Loucy (cell line): ENCODE results near the gene AKT1.
A peak's percentile ranks its signal among the peaks of the same experiment; 100 is the strongest.

Experiments used
- H2AFZ ChIP-seq: fragments of 200-600 bp; sonication (generic); 2 replicates; pipeline ENCODE4 v1.6.0; 2016; ENCODE audit warnings: antibody characterized with exemption, mild to moderate bottlenecking, low read length, moderate library complexity
- H3F3A ChIP-seq: fragments of 200-600 bp; 2 replicates; pipeline ENCODE4 v1.6.0; 2016; ENCODE audit warnings: antibody characterized with exemption, low read depth, mild to moderate bottlenecking
- H3K27me3 ChIP-seq: fragments of 200-600 bp; sonication (generic); 2 replicates; pipeline ENCODE4 v1.6.1; 2014; ENCODE audit warnings: low read length, mild to moderate bottlenecking; ENCODE audit not compliant: insufficient read depth, poor library complexity, severe bottlenecking
- H3K36me3 ChIP-seq: fragments of 200-600 bp; sonication (generic); 2 replicates; pipeline ENCODE4 v1.6.1; 2016; ENCODE audit warnings: low read length; ENCODE audit not compliant: insufficient read depth
- H3K4me1 ChIP-seq: fragments of 200-600 bp; sonication (generic); 2 replicates; pipeline ENCODE4 v1.5.1; 2014; ENCODE audit warnings: low read length, mild to moderate bottlenecking; ENCODE audit not compliant: insufficient read depth, poor library complexity, severe bottlenecking
- H3K4me2 ChIP-seq: fragments of 200-600 bp; sonication (generic); 2 replicates; pipeline ENCODE4 v1.6.0; 2014; ENCODE audit warnings: antibody characterized with exemption, low read length, low read depth, mild to moderate bottlenecking; ENCODE audit not compliant: poor library complexity, severe bottlenecking
- H3K4me3 ChIP-seq: fragments of 200-600 bp; sonication (generic); 2 replicates; pipeline ENCODE4 v1.5.1; 2014; ENCODE audit warnings: low read length, mild to moderate bottlenecking, mixed read lengths; ENCODE audit not compliant: poor library complexity, severe bottlenecking
- H3K79me2 ChIP-seq: fragments of 200-600 bp; sonication (generic); 2 replicates; pipeline ENCODE4 v1.6.1; 2014; ENCODE audit warnings: low read length; ENCODE audit not compliant: insufficient read depth
- H3K9ac ChIP-seq: fragments of 200-600 bp; sonication (generic); 2 replicates; pipeline ENCODE4 v1.6.0; 2014; ENCODE audit warnings: mild to moderate bottlenecking, low read depth, low read length, moderate library complexity; ENCODE audit not compliant: poor library complexity, severe bottlenecking
- H3K9me2 ChIP-seq: fragments of 200-600 bp; sonication (generic); replicated peaks from 2 replicates; pipeline ENCODE4 v1.6.1; 2016; ENCODE audit warnings: low read depth, low read length, mixed read lengths
- H3K9me3 ChIP-seq: fragments of 200-600 bp; sonication (generic); 2 replicates; pipeline ENCODE4 v1.6.1; 2014; ENCODE audit warnings: mild to moderate bottlenecking, antibody characterized with exemption, low read length, low read depth; ENCODE audit not compliant: insufficient read depth
- H4K20me1 ChIP-seq: fragments of 200-600 bp; sonication (generic); 2 replicates; pipeline ENCODE4 v1.6.0; 2014; ENCODE audit warnings: antibody characterized with exemption, low read length, mild to moderate bottlenecking; ENCODE audit not compliant: insufficient read depth, poor library complexity, severe bottlenecking
- CTCF ChIP-seq: fragments of 200-600 bp; sonication (generic); conservative IDR thresholded peaks from 2 replicates; pipeline ENCODE4 v1.5.1; 2014; ENCODE audit warnings: mild to moderate bottlenecking, antibody characterized with exemption, low read length
- EZH2phosphoT487 ChIP-seq: fragments of 200-600 bp; IDR thresholded peaks from 2 replicates; pipeline ENCODE4 v1.6.1; 2018; ENCODE audit warnings: antibody characterized with exemption, mild to moderate bottlenecking, moderate library complexity, borderline replicate concordance

AKT1 gene

GRCh38 chr14:104830781-104831180 is 35.2 kb upstream of the AKT1 start:
- H3K4me2 ChIP-seq: no peak overlapping the region
- no peaks in the 10 kb centered on the region for H3K9me2 ChIP-seq
- no peaks in the 10 kb centered on the region for H3F3A ChIP-seq
- no peak overlapping the region for H3K9ac ChIP-seq
- H3K79me2 ChIP-seq: no peaks in the 10 kb centered on the region
- no peaks in the 10 kb centered on the region for H3K27me3 ChIP-seq
- no peaks in the 10 kb centered on the region for H4K20me1 ChIP-seq
- no peak overlapping the region for H2AFZ ChIP-seq
- peaks cover 8% of the 10 kb centered on the region for H3K4me1 ChIP-seq
- TF ChIP-seq EZH2phosphoT487 (no peak), CTCF (no peak)
- no peak overlapping the region for H3K4me3 ChIP-seq
- no peaks in the 10 kb centered on the region for H3K9me3 ChIP-seq
- no peaks in the 10 kb centered on the region for H3K36me3 ChIP-seq

GRCh38 chr14:104827177-104828055 is 31.9 kb upstream of the AKT1 start:
- Histone ChIP-seq H3K9me3 (no peaks in the 10 kb centered on the region), H3K4me3 (peak overlapping the region; percentile 47), H3K27me3 (no peaks in the 10 kb centered on the region), H3K4me1 (peaks cover 8% of the 10 kb centered on the region), H3F3A (no peaks in the 10 kb centered on the region), H2AFZ (peak overlapping the region; percentile 69), H3K9me2 (no peaks in the 10 kb centered on the region), H3K4me2 (peak overlapping the region; percentile 58), H3K9ac (no peak overlapping the region), H4K20me1 (no peaks in the 10 kb centered on the region), H3K79me2 (no peaks in the 10 kb centered on the region), H3K36me3 (no peaks in the 10 kb centered on the region)
- TF ChIP-seq CTCF: peak; percentile 56
- TF ChIP-seq EZH2phosphoT487: no peak

DNA sequence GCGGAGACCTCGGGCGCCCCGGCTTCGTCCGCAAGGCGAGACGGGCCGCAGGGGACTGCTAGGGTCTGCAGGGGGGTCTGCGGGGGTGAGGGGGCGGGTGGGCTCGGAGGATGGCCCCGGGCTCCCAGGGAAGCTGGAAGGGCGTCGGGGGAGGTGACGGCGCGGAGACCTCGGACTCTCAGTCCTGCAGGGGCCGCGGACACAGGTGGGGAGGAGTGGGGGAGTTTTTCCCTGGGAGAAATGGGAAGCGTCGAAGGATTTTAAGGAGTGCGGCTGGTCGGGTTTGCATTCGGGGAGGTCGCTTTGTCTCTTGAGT is 31.3 kb upstream of the AKT1 start:
- H3K27me3 ChIP-seq: no peaks in the 10 kb centered on the region
- no peaks in the 10 kb centered on the region for H3K9me3 ChIP-seq
- H3K9ac ChIP-seq: no peak overlapping the region
- H3K9me2 ChIP-seq: no peaks in the 10 kb centered on the region
- peak overlapping the region; percentile 69 for H2AFZ ChIP-seq
- peak overlapping the region; percentile 58 for H3K4me2 ChIP-seq
- H3K79me2 ChIP-seq: no peaks in the 10 kb centered on the region
- TF ChIP-seq CTCF (no peak), EZH2phosphoT487 (no peak)
- no peaks in the 10 kb centered on the region for H4K20me1 ChIP-seq
- H3K4me3 ChIP-seq: peak overlapping the region; percentile 47
- H3F3A ChIP-seq: no peaks in the 10 kb centered on the region
- peaks cover 8% of the 10 kb centered on the region for H3K4me1 ChIP-seq
- H3K36me3 ChIP-seq: no peaks in the 10 kb centered on the region
